Neuronal stem cell (in vitro differentiated cells): ENCODE measurements around the gene TMEM132E.
"Not testable (repeated sequence)": the region's sequence is repeated elsewhere in the genome, so short reads cannot be mapped to it uniquely, and the experiment has no call there.

Experiments used
- DNase-seq: peaks from one replicate; pipeline ENCODE4 v3.0.0-alpha.2; 2013; ENCODE audit warnings: low spot score
- H2AFZ ChIP-seq: one replicate; pipeline ENCODE4 v1.6.1; 2013; ENCODE audit warnings: mild to moderate bottlenecking, low read length, inconsistent platforms
- H2AK5ac ChIP-seq: 2 replicates; pipeline ENCODE4 v1.6.1; 2013; ENCODE audit warnings: low read depth, mild to moderate bottlenecking, inconsistent platforms, low read length, moderate library complexity, mixed read lengths
- H2BK120ac ChIP-seq: 2 replicates; pipeline ENCODE4 v1.6.1; 2013; ENCODE audit warnings: low read depth, mild to moderate bottlenecking, inconsistent platforms, low read length, moderate library complexity, mixed read lengths
- H2BK12ac ChIP-seq: one replicate; pipeline ENCODE4 v1.6.1; 2013; ENCODE audit warnings: low read length, inconsistent platforms
- H2BK15ac ChIP-seq: 2 replicates; pipeline ENCODE4 v1.6.1; 2013; ENCODE audit warnings: mild to moderate bottlenecking, low read length, inconsistent platforms, mixed read lengths
- H2BK5ac ChIP-seq: one replicate; pipeline ENCODE4 v1.6.1; 2013; ENCODE audit warnings: inconsistent platforms, mild to moderate bottlenecking, low read length, moderate library complexity
- H3K14ac ChIP-seq: one replicate; pipeline ENCODE4 v1.6.1; 2013; ENCODE audit warnings: low read length, inconsistent platforms
- H3K18ac ChIP-seq: 2 replicates; pipeline ENCODE4 v1.6.1; 2013; ENCODE audit warnings: low read length, inconsistent platforms
- H3K23ac ChIP-seq: 2 replicates; pipeline ENCODE4 v1.6.1; 2013; ENCODE audit warnings: low read depth, mild to moderate bottlenecking, mixed read lengths, low read length, inconsistent platforms; ENCODE audit not compliant: poor library complexity
- H3K27ac ChIP-seq: replicated peaks from 3 replicates; pipeline ENCODE4 v1.5.1; 2013; ENCODE audit warnings: low read length, inconsistent platforms
- H3K27me3 ChIP-seq, 3 experiments: 2 replicates each; pipeline ENCODE4 v1.6.1; 2013; ENCODE audit warnings: low read length in 3 of 3, mild to moderate bottlenecking in 2 of 3, inconsistent platforms in 1 of 3, low read depth in 1 of 3, mixed read lengths in 1 of 3, moderate library complexity in 1 of 3; ENCODE audit not compliant: control insufficient read depth in 3 of 3, insufficient read depth in 3 of 3
- H3K36me3 ChIP-seq, 2 donors: replicated peaks in 1 of 2; 2 replicates each; pipeline ENCODE4 v1.6.1; 2013; ENCODE audit warnings: low read length in 2 of 2; ENCODE audit not compliant: control insufficient read depth in 2 of 2, insufficient read depth in 2 of 2
- H3K4ac ChIP-seq: 2 replicates; pipeline ENCODE4 v1.6.1; 2013; ENCODE audit warnings: inconsistent platforms, mild to moderate bottlenecking, low read length, moderate library complexity
- H3K4me1 ChIP-seq, 2 donors: 1 replicate in 1 of 2; 2 replicates in 1 of 2; pipeline ENCODE4 v1.6.1; 2013; ENCODE audit warnings: low read length in 2 of 2, low read depth in 1 of 2; ENCODE audit not compliant: control insufficient read depth in 2 of 2, insufficient read depth in 1 of 2
- H3K4me2 ChIP-seq: one replicate; pipeline ENCODE4 v1.6.1; 2013; ENCODE audit warnings: mild to moderate bottlenecking, low read length, inconsistent platforms; ENCODE audit not compliant: insufficient read depth, poor library complexity, severe bottlenecking
- H3K4me3 ChIP-seq, 2 donors: 2 replicates each; pipeline ENCODE4 v1.5.1; 2013; ENCODE audit warnings: low read length in 2 of 2, mild to moderate bottlenecking in 2 of 2, inconsistent platforms in 1 of 2, moderate library complexity in 1 of 2
- H3K79me1 ChIP-seq: one replicate; pipeline ENCODE4 v1.6.1; 2013; ENCODE audit warnings: low read depth, mild to moderate bottlenecking, inconsistent platforms, low read length, moderate library complexity
- H3K9ac ChIP-seq: one replicate; pipeline ENCODE4 v1.6.1; 2013; ENCODE audit warnings: mild to moderate bottlenecking, low read depth, low read length, inconsistent platforms; ENCODE audit not compliant: poor library complexity
- H3K9me3 ChIP-seq, 2 donors: replicated peaks in 1 of 2; 2 replicates each; pipeline versions ENCODE3 to v1.6.1; 2013; ENCODE audit warnings: low read length in 2 of 2, mild to moderate bottlenecking in 2 of 2, inconsistent platforms in 1 of 2, low read depth in 1 of 2, mixed read lengths in 1 of 2, moderate library complexity in 1 of 2; ENCODE audit not compliant: control insufficient read depth in 2 of 2, insufficient read depth in 1 of 2
- H4K8ac ChIP-seq: one replicate; pipeline ENCODE4 v1.6.1; 2013; ENCODE audit warnings: low read depth, mild to moderate bottlenecking, inconsistent platforms, low read length, moderate library complexity
- H4K91ac ChIP-seq: one replicate; pipeline ENCODE4 v1.6.1; 2013; ENCODE audit warnings: low read length, low read depth, mild to moderate bottlenecking, inconsistent platforms; ENCODE audit not compliant: poor library complexity
- WGBS, 2 donors: extraction: QIAGEN DNeasy Blood & Tissue Kit; methylation state at CpG; one replicate each; pipeline ENCODE4 v1.1.7; 2013; ENCODE audit warnings: missing lambda C conversion rate in 2 of 2, mixed read lengths in 1 of 2; ENCODE audit not compliant: insufficient read length in 2 of 2, insufficient replicate concordance in 1 of 2; ENCODE audit errors: extremely low coverage in 2 of 2; 5-methylcytosine and 5-hydroxymethylcytosine counted together

Gene TMEM132E

GRCh38 chr17:34533806-34534527 is 45.4 kb upstream of the TMEM132E start:
- WGBS, 2 donors = no CpG with 5 or more reads among the region's 6 CpGs

GRCh38 chr17:34537445-34537844 is 41.9 kb upstream of the TMEM132E start:
- H3K4me3 ChIP-seq = no peak overlapping the region
- no peaks in the 10 kb centered on the region for H3K4me1 ChIP-seq
- no peak overlapping the region for H3K27ac ChIP-seq
- no peak overlapping the region for H4K8ac ChIP-seq
- no peak overlapping the region for H3K9ac ChIP-seq
- no peak overlapping the region for H3K14ac ChIP-seq
- no peak overlapping the region for H2BK15ac ChIP-seq
- no peak overlapping the region for H3K23ac ChIP-seq
- no peaks in the 10 kb centered on the region for H3K79me1 ChIP-seq
- H3K36me3 ChIP-seq = no peaks in the 10 kb centered on the region
- H3K18ac ChIP-seq = no peak overlapping the region
- H3K27me3 ChIP-seq = peaks cover 0 to 7% (median 7%) of the 10 kb centered on the region in 3 experiments
- no peak overlapping the region for H4K91ac ChIP-seq
- H3K4me2 ChIP-seq = no peak overlapping the region
- no peak for DNase-seq
- no peak overlapping the region for H2AFZ ChIP-seq
- no peaks in the 10 kb centered on the region for H3K9me3 ChIP-seq
- H2BK120ac ChIP-seq = no peak overlapping the region
- H2BK12ac ChIP-seq = no peak overlapping the region
- no peak overlapping the region for H2AK5ac ChIP-seq
- H2BK5ac ChIP-seq = no peak overlapping the region
- H3K4ac ChIP-seq = no peak overlapping the region
- no CpG with 5 or more reads among the region's 3 CpGs for WGBS, 2 donors

More at GRCh38 chr17:34533806-34534527, 45.4 kb upstream of the TMEM132E start:
- Histone ChIP-seq H3K79me1 (no peaks in the 10 kb centered on the region), H3K9ac (no peak overlapping the region), H3K14ac (no peak overlapping the region), H3K36me3 (no peaks in the 10 kb centered on the region), H2AFZ (no peak overlapping the region), H3K27me3 (peaks cover 0 to 4% (median 0%) of the 10 kb centered on the region in 3 experiments), H3K4me2 (no peak overlapping the region), H2BK120ac (no peak overlapping the region), H4K91ac (no peak overlapping the region), H2AK5ac (no peak overlapping the region), H3K4me1 (peaks cover 0 to 4% of the 10 kb centered on the region in 2 donors), H2BK15ac (no peak overlapping the region), H3K4ac (no peak overlapping the region), H3K27ac (no peak overlapping the region), H3K4me3 (no peak overlapping the region), H2BK5ac (no peak overlapping the region), H3K9me3 (no peaks in the 10 kb centered on the region), H4K8ac (no peak overlapping the region), H3K23ac (no peak overlapping the region), H2BK12ac (no peak overlapping the region), H3K18ac (no peak overlapping the region)
- no peak for DNase-seq

- H3K27ac ChIP-seq, H3K27me3 ChIP-seq, H3K4ac ChIP-seq, H3K36me3 ChIP-seq, H3K9me3 ChIP-seq, H3K4me3 ChIP-seq, H3K4me2 ChIP-seq, H2AFZ ChIP-seq, H3K4me1 ChIP-seq, H2BK15ac ChIP-seq, H3K14ac ChIP-seq, H4K91ac ChIP-seq, H3K18ac ChIP-seq, H3K9ac ChIP-seq, H2BK120ac ChIP-seq, DNase-seq, H3K79me1 ChIP-seq, H2BK12ac ChIP-seq, H2AK5ac ChIP-seq, H4K8ac ChIP-seq, H3K23ac ChIP-seq, H2BK5ac ChIP-seq: not testable (repeated sequence)
- no CpG with 5 or more reads among the region's 2 CpGs for WGBS, 2 donors
These were observed 40.8 kb upstream of the TMEM132E start for GRCh38 chr17:34538582-34538981.

- no peak for DNase-seq
These were observed 39.5 kb upstream of the TMEM132E start for GRCh38 chr17:34539881-34540280.

More at GRCh38 chr17:34539881-34540280, 39.5 kb upstream of the TMEM132E start:
- no peak overlapping the region for H3K4me2 ChIP-seq
- H2BK5ac ChIP-seq = no peak overlapping the region
- no peak overlapping the region for H4K8ac ChIP-seq
- H2BK12ac ChIP-seq = no peak overlapping the region
- H3K4me3 ChIP-seq = no peak overlapping the region
- H3K79me1 ChIP-seq = no peaks in the 10 kb centered on the region
- H2BK15ac ChIP-seq = no peak overlapping the region
- WGBS, 2 donors = no CpG with 5 or more reads among the region's 3 CpGs
- no peaks in the 10 kb centered on the region for H3K9me3 ChIP-seq
- H3K4me1 ChIP-seq = no peaks in the 10 kb centered on the region
- H3K27ac ChIP-seq = no peak overlapping the region
- H2BK120ac ChIP-seq = no peak overlapping the region
- H2AFZ ChIP-seq = no peak overlapping the region
- H3K36me3 ChIP-seq = no peaks in the 10 kb centered on the region
- no peak overlapping the region for H3K9ac ChIP-seq
- H3K18ac ChIP-seq = no peak overlapping the region
- H3K14ac ChIP-seq = no peak overlapping the region
- H3K4ac ChIP-seq = no peak overlapping the region
- no peak overlapping the region for H3K23ac ChIP-seq
- H4K91ac ChIP-seq = no peak overlapping the region
- H3K27me3 ChIP-seq = peaks cover 0 to 7% (median 6%) of the 10 kb centered on the region in 3 experiments
- no peak overlapping the region for H2AK5ac ChIP-seq
